HG02938 (cell line): Measurements from ENCODE around the gene TUBB4A.
"Not testable (repeated sequence)": the region's sequence is repeated elsewhere in the genome, so short reads cannot be mapped to it uniquely, and the experiment has no call there.

Experiments
- ATAC-seq: cut with Tn5 transposase; IDR thresholded peaks from one replicate; pipeline ENCODE4 v1.9.1; 2021; ENCODE audit warnings: mild to moderate bottlenecking, moderate library complexity; ENCODE audit not compliant: unreplicated experiment

The TUBB4A gene

GRCh38 chr19:6527893-6528543 is 25.9 kb upstream of the TUBB4A start:
- peak; percentile 42 for ATAC-seq

- no peak for ATAC-seq
Observed at GRCh38 chr19:6524311-6524710, 22.2 kb upstream of the TUBB4A start.

DNA sequence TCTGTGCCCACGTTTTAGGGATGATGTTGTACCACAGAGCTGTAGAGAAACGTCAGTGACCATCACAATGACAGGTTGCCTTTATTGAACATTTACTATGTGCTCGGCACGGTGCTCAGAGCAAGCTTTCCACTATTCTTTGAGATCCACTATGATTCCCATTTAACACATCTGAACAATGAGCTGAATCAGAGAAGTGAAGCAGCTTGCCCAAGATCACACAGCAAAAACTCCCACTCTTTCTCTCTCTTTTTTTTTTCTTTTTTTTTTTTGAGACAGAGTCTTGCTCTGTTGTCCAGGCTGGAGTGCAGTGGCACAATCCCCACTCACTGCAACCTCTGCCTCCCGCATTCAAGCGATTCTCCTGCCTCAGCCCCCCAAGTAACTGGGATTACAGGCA is 20.6 kb upstream of the TUBB4A start:
- no peak for ATAC-seq

DNA sequence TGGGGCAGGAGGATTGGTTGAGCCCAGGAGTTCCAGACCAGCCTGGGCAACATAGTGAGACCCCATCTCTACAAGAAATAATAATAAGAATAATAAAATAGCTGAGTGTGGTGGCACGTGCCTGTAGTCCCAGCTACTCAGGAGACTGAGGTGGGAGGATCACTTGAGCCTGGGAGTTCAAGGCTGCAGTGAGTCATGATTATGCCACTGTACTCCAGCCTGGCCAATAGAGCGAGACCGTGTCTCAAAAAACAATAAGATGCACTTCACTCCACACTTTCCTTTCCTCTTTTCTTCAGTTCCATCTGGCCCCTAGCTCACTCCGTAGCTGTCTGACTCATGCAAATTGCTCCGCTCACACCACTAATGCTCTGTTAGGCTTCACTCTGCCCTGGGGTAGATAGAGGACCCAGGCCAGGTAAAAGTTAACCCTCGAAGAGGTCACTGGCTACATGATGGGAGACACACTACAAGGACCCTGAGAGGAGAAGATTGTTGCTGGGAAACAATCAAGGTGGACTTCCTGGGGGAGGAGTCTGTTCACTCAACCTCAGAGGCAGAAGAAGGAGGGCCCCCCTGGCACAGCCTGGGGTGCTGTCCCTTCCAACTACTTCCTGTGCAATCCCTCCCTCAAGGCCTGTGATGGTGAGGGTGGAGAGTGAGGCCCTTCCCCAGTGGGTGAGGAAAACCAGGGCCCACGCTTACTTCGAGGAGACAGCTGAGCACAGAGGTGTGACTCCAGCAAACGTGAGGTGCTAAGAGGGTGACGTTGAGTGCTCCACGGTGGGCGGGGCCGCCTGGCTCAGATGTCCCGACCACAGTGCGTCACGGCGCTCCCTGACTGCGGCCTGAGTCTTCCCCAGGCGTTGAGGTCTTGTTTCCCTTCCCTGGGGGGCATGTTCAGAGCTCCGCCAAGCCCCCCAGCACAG is 19.9 kb upstream of the TUBB4A start:
- ATAC-seq = peak; percentile 44

GRCh38 chr19:6519289-6519688 is 17.2 kb upstream of the TUBB4A start:
- no peak for ATAC-seq

- no peak for ATAC-seq
Observed at GRCh38 chr19:6518145-6518911, 16.2 kb upstream of the TUBB4A start.

- no peak for ATAC-seq
Observed at GRCh38 chr19:6516659-6517291, 14.7 kb upstream of the TUBB4A start.

- ATAC-seq = no peak
Observed at GRCh38 chr19:6516018-6516658, 14.0 kb upstream of the TUBB4A start.

DNA sequence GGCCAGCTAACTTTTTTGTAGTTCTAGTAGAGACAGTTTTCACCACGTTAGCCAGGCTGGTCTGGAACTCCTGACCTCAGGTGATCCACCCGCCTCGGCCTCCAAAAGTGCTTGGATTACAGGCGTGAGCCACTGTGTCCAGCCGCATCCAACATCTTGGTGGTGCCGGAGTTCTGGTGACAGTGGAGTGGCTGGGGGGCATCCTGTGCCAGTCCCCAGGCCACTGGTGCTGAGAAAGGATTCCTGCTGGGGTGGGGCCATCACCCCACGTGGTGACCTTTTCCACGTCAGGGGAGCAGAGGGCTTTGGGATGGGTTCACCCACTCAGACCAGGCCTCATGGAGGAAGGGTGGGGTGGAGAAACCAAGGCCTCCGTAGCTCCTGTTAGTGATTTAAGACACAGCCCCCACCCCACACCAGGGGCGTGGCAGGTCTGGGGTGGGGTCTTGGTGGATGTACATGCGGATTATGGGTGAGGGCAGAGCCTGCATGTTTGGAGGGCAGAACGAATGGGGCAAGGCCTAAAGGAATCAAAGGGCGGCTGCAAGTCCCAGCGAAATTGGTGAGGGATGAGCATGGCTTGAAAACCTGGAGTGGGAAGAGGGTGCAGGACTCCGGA is 12.9 kb upstream of the TUBB4A start:
- ATAC-seq = no peak

GRCh38 chr19:6514089-6514488 is 12.0 kb upstream of the TUBB4A start:
- no peak for ATAC-seq

- ATAC-seq = no peak
Observed at GRCh38 chr19:6510618-6511017, 8.5 kb upstream of the TUBB4A start.

GRCh38 chr19:6509118-6509971 is 7.2 kb upstream of the TUBB4A start:
- ATAC-seq = no peak

GRCh38 chr19:6508028-6508771 is 6.1 kb upstream of the TUBB4A start:
- ATAC-seq = not testable (repeated sequence)

GRCh38 chr19:6503407-6504201 is 1.5 kb upstream of the TUBB4A start:
- ATAC-seq = no peak

- no peak for ATAC-seq
Observed at GRCh38 chr19:6500837-6501739, 1.0 kb downstream of the TUBB4A start.

- ATAC-seq = no peak
Observed at GRCh38 chr19:6499052-6499790, 2.9 kb downstream of the TUBB4A start.
